Measurements from ENCODE around the gene DNAJB6.
"Not testable (repeated sequence)": the region's sequence is repeated elsewhere in the genome, so short reads cannot be mapped to it uniquely, and the experiment has no call there.

The DNAJB6 gene

GRCh38 chr7:157454003-157454402 lies 117.2 kb downstream of the DNAJB6 start:
- peaks cover 22% of the 10 kb centered on the region for H3K4me1 ChIP-seq (ENCODE audit: insufficient read depth, low read length)
- not testable (repeated sequence) for H3K9me3 ChIP-seq (ENCODE audit: low read length); H2AFZ ChIP-seq (ENCODE audit: low read depth, low read length); H3K4me3 ChIP-seq (ENCODE audit: low read length); H3K27me3 ChIP-seq (ENCODE audit: insufficient read depth, low read length); H3K36me3 ChIP-seq (ENCODE audit: insufficient read depth, low read length)

- Histone ChIP-seq H3K4me3 (ENCODE audit: low read length) (no peak overlapping the region), H2AFZ (ENCODE audit: low read depth, low read length) (no peak overlapping the region), H3K4me1 (ENCODE audit: insufficient read depth, low read length) (peaks cover 29% of the 10 kb centered on the region), H3K36me3 (ENCODE audit: insufficient read depth, low read length) (no peaks in the 10 kb centered on the region), H3K9me3 (ENCODE audit: low read length) (peaks cover 6% of the 10 kb centered on the region), H3K27me3 (ENCODE audit: insufficient read depth, low read length) (no peaks in the 10 kb centered on the region)
Observed at GRCh38 chr7:157457355-157458253, 120.8 kb downstream of the DNAJB6 start.

- Histone ChIP-seq H3K4me3 (ENCODE audit: low read length) (no peak overlapping the region), H3K36me3 (ENCODE audit: insufficient read depth, low read length) (no peaks in the 10 kb centered on the region), H2AFZ (ENCODE audit: low read depth, low read length) (no peak overlapping the region), H3K4me1 (ENCODE audit: insufficient read depth, low read length) (peaks cover 36% of the 10 kb centered on the region), H3K9me3 (ENCODE audit: low read length) (peaks cover 6% of the 10 kb centered on the region), H3K27me3 (ENCODE audit: insufficient read depth, low read length) (no peaks in the 10 kb centered on the region)
Observed at GRCh38 chr7:157458254-157458633, 121.4 kb downstream of the DNAJB6 start.

GRCh38 chr7:157459966-157460365 lies 123.2 kb downstream of the DNAJB6 start:
- no peaks in the 10 kb centered on the region for H3K36me3 ChIP-seq (ENCODE audit: insufficient read depth, low read length)
- H3K27me3 ChIP-seq (ENCODE audit: insufficient read depth, low read length): no peaks in the 10 kb centered on the region
- H2AFZ ChIP-seq (ENCODE audit: low read depth, low read length): no peak overlapping the region
- H3K4me1 ChIP-seq (ENCODE audit: insufficient read depth, low read length): peaks cover 43% of the 10 kb centered on the region
- no peak overlapping the region for H3K4me3 ChIP-seq (ENCODE audit: low read length)
- H3K9me3 ChIP-seq (ENCODE audit: low read length): peaks cover 2% of the 10 kb centered on the region

GRCh38 chr7:157460721-157461120 lies 123.9 kb downstream of the DNAJB6 start:
- H2AFZ ChIP-seq (ENCODE audit: low read depth, low read length): no peak overlapping the region
- H3K9me3 ChIP-seq (ENCODE audit: low read length): no peaks in the 10 kb centered on the region
- no peak overlapping the region for H3K4me3 ChIP-seq (ENCODE audit: low read length)
- peaks cover 50% of the 10 kb centered on the region for H3K4me1 ChIP-seq (ENCODE audit: insufficient read depth, low read length)
- H3K36me3 ChIP-seq (ENCODE audit: insufficient read depth, low read length): no peaks in the 10 kb centered on the region
- H3K27me3 ChIP-seq (ENCODE audit: insufficient read depth, low read length): no peaks in the 10 kb centered on the region

- no peaks in the 10 kb centered on the region for H3K9me3 ChIP-seq (ENCODE audit: low read length)
- no peak overlapping the region for H2AFZ ChIP-seq (ENCODE audit: low read depth, low read length)
- peaks cover 61% of the 10 kb centered on the region for H3K4me1 ChIP-seq (ENCODE audit: insufficient read depth, low read length)
Observed at GRCh38 chr7:157461573-157462418, 125.0 kb downstream of the DNAJB6 start.

GRCh38 chr7:157462419-157462771 lies 125.6 kb downstream of the DNAJB6 start:
- Histone ChIP-seq H3K4me1 (ENCODE audit: insufficient read depth, low read length) (peaks cover 60% of the 10 kb centered on the region), H3K4me3 (ENCODE audit: low read length) (no peak overlapping the region), H3K27me3 (ENCODE audit: insufficient read depth, low read length) (no peaks in the 10 kb centered on the region), H3K9me3 (ENCODE audit: low read length) (no peaks in the 10 kb centered on the region), H2AFZ (ENCODE audit: low read depth, low read length) (no peak overlapping the region), H3K36me3 (ENCODE audit: insufficient read depth, low read length) (no peaks in the 10 kb centered on the region)

More at GRCh38 chr7:157461573-157462418, 125.0 kb downstream of the DNAJB6 start:
- Histone ChIP-seq H3K4me3 (ENCODE audit: low read length) (no peak overlapping the region), H3K27me3 (ENCODE audit: insufficient read depth, low read length) (no peaks in the 10 kb centered on the region), H3K36me3 (ENCODE audit: insufficient read depth, low read length) (no peaks in the 10 kb centered on the region)

GRCh38 chr7:157462840-157463239 lies 126.0 kb downstream of the DNAJB6 start:
- H3K4me1 ChIP-seq (ENCODE audit: insufficient read depth, low read length): peaks cover 59% of the 10 kb centered on the region
- no peak overlapping the region for H3K4me3 ChIP-seq (ENCODE audit: low read length)
- H2AFZ ChIP-seq (ENCODE audit: low read depth, low read length): no peak overlapping the region
- no peaks in the 10 kb centered on the region for H3K36me3 ChIP-seq (ENCODE audit: insufficient read depth, low read length)
- H3K27me3 ChIP-seq (ENCODE audit: insufficient read depth, low read length): no peaks in the 10 kb centered on the region
- H3K9me3 ChIP-seq (ENCODE audit: low read length): no peaks in the 10 kb centered on the region

GRCh38 chr7:157463245-157463644 lies 126.4 kb downstream of the DNAJB6 start:
- Histone ChIP-seq H3K27me3 (ENCODE audit: insufficient read depth, low read length) (no peaks in the 10 kb centered on the region), H3K4me3 (ENCODE audit: low read length) (no peak overlapping the region), H3K9me3 (ENCODE audit: low read length) (peaks cover 1% of the 10 kb centered on the region), H3K4me1 (ENCODE audit: insufficient read depth, low read length) (peaks cover 55% of the 10 kb centered on the region), H3K36me3 (ENCODE audit: insufficient read depth, low read length) (no peaks in the 10 kb centered on the region), H2AFZ (ENCODE audit: low read depth, low read length) (no peak overlapping the region)

GRCh38 chr7:157464111-157464970 lies 127.5 kb downstream of the DNAJB6 start:
- Histone ChIP-seq H3K4me3 (ENCODE audit: low read length) (peak overlapping the region; percentile 34), H3K4me1 (ENCODE audit: insufficient read depth, low read length) (peaks cover 44% of the 10 kb centered on the region), H3K9me3 (ENCODE audit: low read length) (peaks cover 2% of the 10 kb centered on the region)

GRCh38 chr7:157464971-157465886 lies 128.4 kb downstream of the DNAJB6 start:
- peaks cover 42% of the 10 kb centered on the region for H3K4me1 ChIP-seq (ENCODE audit: insufficient read depth, low read length)
- H2AFZ ChIP-seq (ENCODE audit: low read depth, low read length): peak overlapping the region; percentile 15
- peaks cover 2% of the 10 kb centered on the region for H3K9me3 ChIP-seq (ENCODE audit: low read length)
- H3K4me3 ChIP-seq (ENCODE audit: low read length): peak overlapping the region; percentile 34
- H3K36me3 ChIP-seq (ENCODE audit: insufficient read depth, low read length): no peaks in the 10 kb centered on the region
- H3K27me3 ChIP-seq (ENCODE audit: insufficient read depth, low read length): no peaks in the 10 kb centered on the region

More at GRCh38 chr7:157464111-157464970, 127.5 kb downstream of the DNAJB6 start:
- Histone ChIP-seq H3K36me3 (ENCODE audit: insufficient read depth, low read length) (no peaks in the 10 kb centered on the region), H3K27me3 (ENCODE audit: insufficient read depth, low read length) (no peaks in the 10 kb centered on the region), H2AFZ (ENCODE audit: low read depth, low read length) (no peak overlapping the region)

Measured in neuron (in vitro differentiated cells).